Chondrocyte (in vitro differentiated cells): Measurements from ENCODE around the gene SMIM28. TPM values are rescaled to one million over a fixed set of nuclear protein-coding genes. Genes with fewer than 3 reads are reported as not detected.

ENCODE experiments used
- DNase-seq: peaks from one replicate; pipeline ENCODE4 v3.0.0; 2021; ENCODE audit warnings: mixed read lengths, low spot score
- H3K27ac Mint-ChIP-seq: one replicate; pipeline ENCODE4 v1.8.0; 2021; ENCODE audit warnings: mild to moderate bottlenecking, moderate library complexity, mixed read lengths; ENCODE audit not compliant: unreplicated experiment
- H3K27me3 Mint-ChIP-seq: 2 replicates; pipeline ENCODE4 v1.8.0; 2021; ENCODE audit warnings: low read depth, mixed read lengths
- H3K36me3 Mint-ChIP-seq: 2 replicates; pipeline ENCODE4 v1.8.0; 2021; ENCODE audit warnings: low read depth, mixed read lengths
- H3K4me1 Mint-ChIP-seq: 2 replicates; pipeline ENCODE4 v1.8.0; 2021; ENCODE audit warnings: low read depth, mild to moderate bottlenecking, mixed read lengths
- H3K4me3 Mint-ChIP-seq: one replicate; pipeline ENCODE4 v1.8.0; 2021; ENCODE audit warnings: mild to moderate bottlenecking, moderate library complexity, mixed read lengths; ENCODE audit not compliant: unreplicated experiment
- H3K9me3 Mint-ChIP-seq: 2 replicates; pipeline ENCODE4 v1.8.0; 2021; ENCODE audit warnings: low read depth, mixed read lengths
- total RNA-seq: library from RNA; stranded (reverse); gene quantifications from 3 replicates; pipeline ENCODE4 v1.2.1, GENCODE V29; 2021
- TF ChIP-seq, protein P1 (sequence below): fragments of 200-600 bp; sonication (generic); IDR thresholded peaks from 2 replicates; pipeline ENCODE4 v1.5.0; 2021; ENCODE audit warnings: antibody characterized with exemption, mild to moderate bottlenecking, moderate library complexity

The SMIM28 gene
- total RNA-seq, 1 donor from 2014 or later, result not detected

DNA sequence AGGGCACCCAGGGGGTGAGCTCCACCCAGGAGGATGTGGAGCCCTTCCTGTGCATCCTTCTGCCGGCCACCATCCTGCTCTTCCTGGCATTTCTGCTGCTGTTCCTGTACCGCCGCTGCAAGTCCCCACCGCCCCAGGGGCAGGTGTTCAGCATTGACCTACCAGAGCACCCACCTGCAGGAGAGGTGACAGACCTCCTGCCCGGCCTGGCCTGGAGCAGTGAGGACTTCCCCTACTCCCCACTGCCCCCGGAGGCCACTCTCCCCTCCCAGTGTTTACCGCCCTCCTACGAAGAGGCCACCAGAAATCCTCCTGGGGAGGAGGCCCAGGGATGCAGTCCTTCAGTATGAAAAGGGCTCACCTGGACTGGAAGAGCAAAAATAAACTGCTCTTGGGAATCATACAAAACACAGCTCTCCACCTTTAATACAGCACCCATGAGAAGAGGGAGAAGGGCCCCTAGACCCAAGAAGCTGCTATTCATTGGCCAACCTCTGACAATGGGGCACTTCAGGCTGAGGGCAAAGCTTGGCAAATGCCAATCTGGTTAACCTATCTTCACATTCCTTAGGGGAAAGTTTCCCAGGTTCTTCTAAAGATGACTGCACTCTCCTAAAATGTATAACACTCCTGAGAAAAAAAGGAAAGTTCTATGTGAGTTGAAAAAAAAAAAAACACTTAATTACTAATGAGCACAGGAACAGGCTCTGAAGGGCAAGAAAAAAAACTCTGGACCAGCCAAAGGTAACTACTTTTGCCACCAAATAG lies 5.0 kb downstream of the SMIM28 start:
- no peak overlapping the region for H3K27ac Mint-ChIP-seq
- no peaks in the 10 kb centered on the region for H3K27me3 Mint-ChIP-seq
- H3K36me3 Mint-ChIP-seq, result no peaks in the 10 kb centered on the region
- DNase-seq, result no peak
- H3K9me3 Mint-ChIP-seq, result no peaks in the 10 kb centered on the region
- H3K4me1 Mint-ChIP-seq, result no peaks in the 10 kb centered on the region
- TF ChIP-seq, protein P1, sequence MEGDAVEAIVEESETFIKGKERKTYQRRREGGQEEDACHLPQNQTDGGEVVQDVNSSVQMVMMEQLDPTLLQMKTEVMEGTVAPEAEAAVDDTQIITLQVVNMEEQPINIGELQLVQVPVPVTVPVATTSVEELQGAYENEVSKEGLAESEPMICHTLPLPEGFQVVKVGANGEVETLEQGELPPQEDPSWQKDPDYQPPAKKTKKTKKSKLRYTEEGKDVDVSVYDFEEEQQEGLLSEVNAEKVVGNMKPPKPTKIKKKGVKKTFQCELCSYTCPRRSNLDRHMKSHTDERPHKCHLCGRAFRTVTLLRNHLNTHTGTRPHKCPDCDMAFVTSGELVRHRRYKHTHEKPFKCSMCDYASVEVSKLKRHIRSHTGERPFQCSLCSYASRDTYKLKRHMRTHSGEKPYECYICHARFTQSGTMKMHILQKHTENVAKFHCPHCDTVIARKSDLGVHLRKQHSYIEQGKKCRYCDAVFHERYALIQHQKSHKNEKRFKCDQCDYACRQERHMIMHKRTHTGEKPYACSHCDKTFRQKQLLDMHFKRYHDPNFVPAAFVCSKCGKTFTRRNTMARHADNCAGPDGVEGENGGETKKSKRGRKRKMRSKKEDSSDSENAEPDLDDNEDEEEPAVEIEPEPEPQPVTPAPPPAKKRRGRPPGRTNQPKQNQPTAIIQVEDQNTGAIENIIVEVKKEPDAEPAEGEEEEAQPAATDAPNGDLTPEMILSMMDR, result no peak
- H3K4me3 Mint-ChIP-seq, result no peak overlapping the region

DNA sequence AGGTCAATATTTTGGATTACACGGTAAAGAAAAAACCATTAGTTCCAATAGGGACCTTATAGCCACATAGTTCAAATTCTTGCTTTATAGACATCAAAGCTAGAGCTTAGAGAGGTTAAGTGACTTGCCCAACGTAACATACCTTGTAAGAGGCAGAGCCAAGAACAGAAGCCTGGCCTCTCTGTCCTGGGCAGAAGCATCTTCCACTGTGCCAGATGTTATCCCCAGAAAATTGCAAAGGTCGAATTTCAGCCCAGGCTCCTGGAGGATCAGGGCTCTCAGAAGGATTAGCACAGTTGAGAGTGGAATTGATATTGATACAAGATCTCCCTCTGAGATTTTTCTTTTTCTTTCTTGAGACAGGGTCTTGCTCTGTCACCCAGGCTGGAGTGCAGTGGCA lies 6.1 kb downstream of the SMIM28 start:
- H3K36me3 Mint-ChIP-seq, result no peaks in the 10 kb centered on the region
- TF ChIP-seq, protein P1, result no peak
- no peak overlapping the region for H3K4me3 Mint-ChIP-seq
- no peak for DNase-seq
- H3K27me3 Mint-ChIP-seq, result peaks cover 3% of the 10 kb centered on the region
- no peaks in the 10 kb centered on the region for H3K4me1 Mint-ChIP-seq
- no peaks in the 10 kb centered on the region for H3K9me3 Mint-ChIP-seq
- no peak overlapping the region for H3K27ac Mint-ChIP-seq

DNA sequence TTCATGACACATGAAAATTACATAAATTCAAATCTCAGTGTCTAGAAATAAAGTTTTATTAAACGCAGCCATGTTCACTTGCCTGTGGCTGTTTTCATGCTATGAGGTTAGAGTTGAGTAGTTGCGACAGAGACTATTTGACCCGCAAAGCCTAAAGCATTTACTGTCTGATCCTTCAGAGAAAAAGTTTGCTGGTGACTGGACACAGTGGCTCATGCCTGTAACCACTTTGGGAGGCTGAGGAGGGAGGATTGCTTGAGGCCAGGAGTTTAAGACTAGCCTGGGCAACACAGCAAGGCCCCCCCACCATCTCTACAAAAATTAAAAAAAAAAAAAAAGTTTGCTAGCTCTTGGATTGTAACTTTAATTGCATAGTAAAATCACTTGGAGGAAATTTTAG lies 9.2 kb downstream of the SMIM28 start:
- no peaks in the 10 kb centered on the region for H3K9me3 Mint-ChIP-seq
- H3K27me3 Mint-ChIP-seq, result peaks cover 6% of the 10 kb centered on the region
- H3K27ac Mint-ChIP-seq, result no peak overlapping the region
- no peaks in the 10 kb centered on the region for H3K36me3 Mint-ChIP-seq
- no peaks in the 10 kb centered on the region for H3K4me1 Mint-ChIP-seq
- no peak for DNase-seq
- TF ChIP-seq, protein P1, result no peak
- no peak overlapping the region for H3K4me3 Mint-ChIP-seq

GRCh38 chr6:138387577-138388368 lies 10.1 kb downstream of the SMIM28 start:
- DNase-seq, result no peak
- no peaks in the 10 kb centered on the region for H3K36me3 Mint-ChIP-seq
- H3K27me3 Mint-ChIP-seq, result peaks cover 6% of the 10 kb centered on the region
- no peak overlapping the region for H3K4me3 Mint-ChIP-seq
- no peak overlapping the region for H3K27ac Mint-ChIP-seq
- no peaks in the 10 kb centered on the region for H3K4me1 Mint-ChIP-seq
- no peaks in the 10 kb centered on the region for H3K9me3 Mint-ChIP-seq
- TF ChIP-seq, protein P1, result no peak

- Mint-ChIP-seq H3K27ac (no peak overlapping the region), H3K4me3 (no peak overlapping the region), H3K4me1 (no peaks in the 10 kb centered on the region), H3K27me3 (peaks cover 6% of the 10 kb centered on the region), H3K9me3 (no peaks in the 10 kb centered on the region), H3K36me3 (no peaks in the 10 kb centered on the region)
- TF ChIP-seq, protein P1, result no peak
- no peak for DNase-seq
These were observed 11.8 kb downstream of the SMIM28 start for GRCh38 chr6:138389551-138389950.
